ENCODE results near the gene KIF9.
"Not testable (repeated sequence)": the region's sequence is repeated elsewhere in the genome, so short reads cannot be mapped to it uniquely, and the experiment has no call there.

The KIF9 gene, protein sequence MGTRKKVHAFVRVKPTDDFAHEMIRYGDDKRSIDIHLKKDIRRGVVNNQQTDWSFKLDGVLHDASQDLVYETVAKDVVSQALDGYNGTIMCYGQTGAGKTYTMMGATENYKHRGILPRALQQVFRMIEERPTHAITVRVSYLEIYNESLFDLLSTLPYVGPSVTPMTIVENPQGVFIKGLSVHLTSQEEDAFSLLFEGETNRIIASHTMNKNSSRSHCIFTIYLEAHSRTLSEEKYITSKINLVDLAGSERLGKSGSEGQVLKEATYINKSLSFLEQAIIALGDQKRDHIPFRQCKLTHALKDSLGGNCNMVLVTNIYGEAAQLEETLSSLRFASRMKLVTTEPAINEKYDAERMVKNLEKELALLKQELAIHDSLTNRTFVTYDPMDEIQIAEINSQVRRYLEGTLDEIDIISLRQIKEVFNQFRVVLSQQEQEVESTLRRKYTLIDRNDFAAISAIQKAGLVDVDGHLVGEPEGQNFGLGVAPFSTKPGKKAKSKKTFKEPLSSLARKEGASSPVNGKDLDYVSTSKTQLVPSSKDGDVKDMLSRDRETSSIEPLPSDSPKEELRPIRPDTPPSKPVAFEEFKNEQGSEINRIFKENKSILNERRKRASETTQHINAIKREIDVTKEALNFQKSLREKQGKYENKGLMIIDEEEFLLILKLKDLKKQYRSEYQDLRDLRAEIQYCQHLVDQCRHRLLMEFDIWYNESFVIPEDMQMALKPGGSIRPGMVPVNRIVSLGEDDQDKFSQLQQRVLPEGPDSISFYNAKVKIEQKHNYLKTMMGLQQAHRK

GRCh38 chr3:47282424-47283192 lies at the start of gene KIF9, which contains the start of gene KLHL18:
Gene KIF9 (minus strand): TSS chr3:47282799. CDS start chr3:47277374, 5,425 bp downstream.
Gene KLHL18 (plus strand): TSS chr3:47282944. CDS start chr3:47282966, 22 bp downstream.
- no peaks in the 10 kb centered on the region for H3K27me3 ChIP-seq (ENCODE audit: insufficient read depth, low read length)
- peaks cover 11% of the 10 kb centered on the region for H3K36me3 ChIP-seq (ENCODE audit: insufficient read depth, low read length)
- peaks cover 17% of the 10 kb centered on the region for H3K4me1 ChIP-seq (ENCODE audit: insufficient read depth, low read length)
- peak within 1 kb of the TSS; percentile 85 for H2AFZ ChIP-seq (ENCODE audit: low read depth, low read length)
- peaks cover 4% of the 10 kb centered on the region for H3K9me3 ChIP-seq (ENCODE audit: low read length)
- H3K4me3 ChIP-seq (ENCODE audit: low read length): peak within 1 kb of the TSS; percentile 94

- Histone ChIP-seq H3K4me1 (ENCODE audit: insufficient read depth, low read length) (no peaks in the 10 kb centered on the region), H3K27me3 (ENCODE audit: insufficient read depth, low read length) (no peaks in the 10 kb centered on the region), H3K4me3 (ENCODE audit: low read length) (no peak overlapping the region), H2AFZ (ENCODE audit: low read depth, low read length) (no peak overlapping the region), H3K36me3 (ENCODE audit: insufficient read depth, low read length) (peaks cover 56% of the 10 kb centered on the region), H3K9me3 (ENCODE audit: low read length) (no peaks in the 10 kb centered on the region)
Observed at GRCh38 chr3:47324278-47324865, 41.8 kb upstream of the KIF9 start.

GRCh38 chr3:47323431-47324277 lies 41.1 kb upstream of the KIF9 start:
- H3K4me3 ChIP-seq (ENCODE audit: low read length): no peak overlapping the region
- H3K36me3 ChIP-seq (ENCODE audit: insufficient read depth, low read length): peaks cover 53% of the 10 kb centered on the region
- H2AFZ ChIP-seq (ENCODE audit: low read depth, low read length): no peak overlapping the region
- H3K27me3 ChIP-seq (ENCODE audit: insufficient read depth, low read length): no peaks in the 10 kb centered on the region
- no peaks in the 10 kb centered on the region for H3K4me1 ChIP-seq (ENCODE audit: insufficient read depth, low read length)
- H3K9me3 ChIP-seq (ENCODE audit: low read length): no peaks in the 10 kb centered on the region

- Histone ChIP-seq H3K4me3 (ENCODE audit: low read length) (no peak overlapping the region), H2AFZ (ENCODE audit: low read depth, low read length) (no peak overlapping the region), H3K9me3 (ENCODE audit: low read length) (no peaks in the 10 kb centered on the region), H3K27me3 (ENCODE audit: insufficient read depth, low read length) (no peaks in the 10 kb centered on the region), H3K4me1 (ENCODE audit: insufficient read depth, low read length) (no peaks in the 10 kb centered on the region), H3K36me3 (ENCODE audit: insufficient read depth, low read length) (peaks cover 39% of the 10 kb centered on the region)
Observed at GRCh38 chr3:47319956-47320355, 37.4 kb upstream of the KIF9 start.

- H2AFZ ChIP-seq (ENCODE audit: low read depth, low read length): no peak overlapping the region
- H3K36me3 ChIP-seq (ENCODE audit: insufficient read depth, low read length): peaks cover 33% of the 10 kb centered on the region
- no peaks in the 10 kb centered on the region for H3K4me1 ChIP-seq (ENCODE audit: insufficient read depth, low read length)
- H3K27me3 ChIP-seq (ENCODE audit: insufficient read depth, low read length): no peaks in the 10 kb centered on the region
- H3K4me3 ChIP-seq (ENCODE audit: low read length): no peak overlapping the region
- H3K9me3 ChIP-seq (ENCODE audit: low read length): no peaks in the 10 kb centered on the region
Observed at GRCh38 chr3:47318916-47319315, 36.3 kb upstream of the KIF9 start.

DNA sequence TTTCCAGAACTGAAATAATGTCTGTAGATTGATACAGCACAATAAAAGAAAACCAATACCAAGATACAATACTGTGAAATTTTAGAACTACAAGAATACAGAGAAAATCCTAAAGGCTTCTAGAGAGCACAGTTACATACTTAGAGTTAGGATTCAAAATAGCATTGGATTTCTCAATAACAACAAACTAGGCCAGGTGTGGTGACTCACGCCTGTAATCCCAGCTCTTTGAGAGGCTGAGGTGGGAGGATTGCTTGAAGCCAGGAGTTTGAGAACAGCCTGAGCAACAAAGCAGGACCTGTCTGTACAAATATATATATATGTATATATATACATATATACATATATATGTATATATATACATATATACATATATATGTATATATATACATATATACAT lies 33.6 kb upstream of the KIF9 start:
- H2AFZ ChIP-seq (ENCODE audit: low read depth, low read length); H3K9me3 ChIP-seq (ENCODE audit: low read length); H3K4me1 ChIP-seq (ENCODE audit: insufficient read depth, low read length); H3K4me3 ChIP-seq (ENCODE audit: low read length); H3K27me3 ChIP-seq (ENCODE audit: insufficient read depth, low read length): not testable (repeated sequence)
- peaks cover 13% of the 10 kb centered on the region for H3K36me3 ChIP-seq (ENCODE audit: insufficient read depth, low read length)

DNA sequence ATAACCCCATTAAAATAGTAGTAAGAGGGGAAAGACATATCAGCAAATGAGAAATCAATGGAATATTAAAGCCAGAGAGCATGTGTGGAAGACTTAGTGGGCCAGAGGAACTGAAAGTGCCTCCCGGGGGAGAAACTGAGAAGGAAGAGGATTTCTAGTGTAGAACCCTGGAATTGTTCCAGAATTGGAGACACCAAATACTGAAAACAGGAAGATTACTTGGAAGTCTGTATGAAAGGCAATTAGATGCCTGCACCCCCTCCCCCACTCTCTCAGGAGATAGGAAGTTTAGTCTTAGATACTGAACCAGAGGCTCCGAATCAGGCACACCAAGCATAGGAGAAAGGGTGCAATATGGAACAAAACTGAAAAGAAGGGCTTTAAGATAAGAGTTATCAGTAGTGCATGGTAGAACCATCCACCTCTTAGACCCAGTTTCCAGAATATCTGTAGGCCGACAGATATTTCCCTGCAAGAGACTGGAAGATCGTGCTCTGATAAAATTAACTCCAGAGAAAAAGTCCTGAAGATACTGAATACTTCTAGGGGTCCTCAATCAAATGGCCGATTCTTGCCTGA lies 32.6 kb upstream of the KIF9 start:
- Histone ChIP-seq H2AFZ (ENCODE audit: low read depth, low read length) (no peak overlapping the region), H3K27me3 (ENCODE audit: insufficient read depth, low read length) (no peaks in the 10 kb centered on the region), H3K36me3 (ENCODE audit: insufficient read depth, low read length) (peaks cover 4% of the 10 kb centered on the region), H3K4me1 (ENCODE audit: insufficient read depth, low read length) (no peaks in the 10 kb centered on the region), H3K9me3 (ENCODE audit: low read length) (peaks cover 3% of the 10 kb centered on the region), H3K4me3 (ENCODE audit: low read length) (no peak overlapping the region)

DNA sequence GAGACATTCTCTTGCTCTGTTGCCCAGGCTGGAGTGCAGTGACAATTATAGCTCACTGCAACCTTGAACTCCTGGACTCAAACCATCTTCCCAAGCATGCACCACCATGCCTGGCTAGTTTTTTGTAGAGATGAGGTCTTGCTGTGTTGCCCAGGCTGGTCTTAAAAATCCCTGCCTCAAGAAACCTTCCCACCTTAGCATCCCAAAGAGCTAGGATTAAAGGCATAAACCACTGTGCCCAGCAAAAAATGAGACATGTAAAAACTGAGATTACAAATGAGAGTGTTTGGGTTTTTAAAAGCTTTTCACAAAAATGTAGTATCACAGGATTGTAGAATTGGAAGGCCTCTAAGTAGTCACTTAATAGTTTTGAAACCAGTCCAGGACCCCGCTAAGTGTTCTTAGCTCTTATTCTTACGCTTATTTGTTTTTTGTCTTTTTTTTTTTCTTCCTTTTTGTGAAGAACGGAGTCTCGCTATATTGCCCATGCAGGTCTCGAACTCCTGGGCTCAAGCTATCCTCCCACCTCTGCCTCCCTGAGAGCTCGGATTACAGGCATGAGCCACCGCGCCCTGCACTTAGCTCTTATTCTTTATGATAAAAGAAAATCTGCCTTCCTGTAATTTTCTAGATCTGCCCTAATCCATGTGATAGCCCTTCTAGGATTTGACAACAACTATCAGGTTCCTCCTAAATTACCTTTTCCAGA lies 31.6 kb upstream of the KIF9 start:
- peaks cover 1% of the 10 kb centered on the region for H3K36me3 ChIP-seq (ENCODE audit: insufficient read depth, low read length)
- no peak overlapping the region for H3K4me3 ChIP-seq (ENCODE audit: low read length)
- no peaks in the 10 kb centered on the region for H3K4me1 ChIP-seq (ENCODE audit: insufficient read depth, low read length)
- H2AFZ ChIP-seq (ENCODE audit: low read depth, low read length): no peak overlapping the region
- peaks cover 5% of the 10 kb centered on the region for H3K9me3 ChIP-seq (ENCODE audit: low read length)
- no peaks in the 10 kb centered on the region for H3K27me3 ChIP-seq (ENCODE audit: insufficient read depth, low read length)

- Histone ChIP-seq H3K4me1 (ENCODE audit: insufficient read depth, low read length) (no peaks in the 10 kb centered on the region), H3K27me3 (ENCODE audit: insufficient read depth, low read length) (no peaks in the 10 kb centered on the region), H3K4me3 (ENCODE audit: low read length) (no peak overlapping the region), H3K36me3 (ENCODE audit: insufficient read depth, low read length) (peaks cover 1% of the 10 kb centered on the region), H3K9me3 (ENCODE audit: low read length) (peaks cover 5% of the 10 kb centered on the region), H2AFZ (ENCODE audit: low read depth, low read length) (no peak overlapping the region)
Observed at GRCh38 chr3:47313341-47314055, 30.9 kb upstream of the KIF9 start.

DNA sequence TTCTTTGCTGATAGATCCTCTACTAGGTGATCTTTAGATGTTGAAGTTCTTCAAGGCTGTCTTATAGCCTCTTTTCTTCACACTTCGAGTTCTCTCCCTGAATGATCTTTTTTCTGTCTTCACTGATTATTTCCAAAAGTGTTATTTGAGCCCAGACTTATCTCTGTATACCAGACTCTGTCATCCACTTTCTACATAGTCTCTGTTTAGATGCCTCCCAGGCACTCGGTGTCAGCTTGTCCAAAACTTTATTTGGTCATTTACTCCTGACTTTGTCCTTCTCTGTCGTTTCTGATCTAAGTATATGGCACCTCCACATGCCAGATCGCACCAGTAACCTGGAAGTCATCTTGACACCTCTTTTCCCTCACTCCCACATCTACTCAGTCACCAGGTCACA lies 27.8 kb upstream of the KIF9 start:
- H2AFZ ChIP-seq (ENCODE audit: low read depth, low read length): no peak overlapping the region
- no peaks in the 10 kb centered on the region for H3K4me1 ChIP-seq (ENCODE audit: insufficient read depth, low read length)
- no peak overlapping the region for H3K4me3 ChIP-seq (ENCODE audit: low read length)
- peaks cover 3% of the 10 kb centered on the region for H3K36me3 ChIP-seq (ENCODE audit: insufficient read depth, low read length)
- H3K27me3 ChIP-seq (ENCODE audit: insufficient read depth, low read length): no peaks in the 10 kb centered on the region
- peaks cover 6% of the 10 kb centered on the region for H3K9me3 ChIP-seq (ENCODE audit: low read length)

GRCh38 chr3:47309231-47309630 lies 26.6 kb upstream of the KIF9 start:
- H3K27me3 ChIP-seq (ENCODE audit: insufficient read depth, low read length); H3K4me3 ChIP-seq (ENCODE audit: low read length); H3K36me3 ChIP-seq (ENCODE audit: insufficient read depth, low read length); H3K4me1 ChIP-seq (ENCODE audit: insufficient read depth, low read length); H2AFZ ChIP-seq (ENCODE audit: low read depth, low read length); H3K9me3 ChIP-seq (ENCODE audit: low read length): not testable (repeated sequence)

Measured in neuron (in vitro differentiated cells).